HepG2 (cell line): ENCODE results near the gene FGFR2. TPM values are rescaled to one million over a fixed set of nuclear protein-coding genes. Genes with fewer than 3 reads are reported as not detected.

Source experiments
- DNMT1 ChIP-seq: sonication (generic); formaldehyde crosslinking; IDR thresholded peaks from 2 replicates; pipeline ENCODE4 v1.5.1; 2020; ENCODE audit warnings: mild to moderate bottlenecking, missing genetic modification reagents
- EZH2 ChIP-seq: conservative IDR thresholded peaks from 2 replicates; pipeline ENCODE4 v1.6.1; 2012; ENCODE audit warnings: mild to moderate bottlenecking, low read depth, low read length, moderate library complexity
- FOXO4 ChIP-seq: sonication (generic); formaldehyde crosslinking; conservative IDR thresholded peaks from 2 replicates; pipeline ENCODE4 v1.8.1; 2023; ENCODE audit warnings: missing genetic modification reagents
- GFI1 ChIP-seq: sonication (generic); formaldehyde crosslinking; IDR thresholded peaks from 2 replicates; pipeline ENCODE4 v1.5.0; 2020; ENCODE audit warnings: missing genetic modification reagents, mild to moderate bottlenecking, borderline replicate concordance
- GPBP1L1 ChIP-seq: sonication (generic); formaldehyde crosslinking; IDR thresholded peaks from 2 replicates; pipeline ENCODE4 v1.5.0; 2020; ENCODE audit warnings: mild to moderate bottlenecking, missing genetic modification reagents
- IKZF1 ChIP-seq: fragments of 450-650 bp; IDR thresholded peaks from 2 replicates; pipeline ENCODE4 v1.7.1; 2016
- KMT2B ChIP-seq: IDR thresholded peaks from 2 replicates; pipeline ENCODE4 v1.6.1; 2016; ENCODE audit warnings: missing genetic modification reagents, missing compliant biosample characterization
- LBX2 ChIP-seq: sonication (generic); formaldehyde crosslinking; IDR thresholded peaks from 2 replicates; pipeline ENCODE4 v1.5.0; 2020; ENCODE audit warnings: missing genetic modification reagents, mild to moderate bottlenecking, borderline replicate concordance
- MLLT10 ChIP-seq: sonication (generic); formaldehyde crosslinking; IDR thresholded peaks from 2 replicates; pipeline ENCODE4 v1.4.0; 2020; ENCODE audit warnings: missing genetic modification reagents
- MXI1 ChIP-seq: IDR thresholded peaks from 3 replicates; pipeline ENCODE4 v1.6.1; 2012; ENCODE audit warnings: low read depth, low read length, inconsistent platforms, borderline replicate concordance
- NCOA1 ChIP-seq: sonication (generic); formaldehyde crosslinking; IDR thresholded peaks from 2 replicates; pipeline ENCODE4 v1.9.0; 2021; ENCODE audit warnings: missing genetic modification reagents
- NFYC ChIP-seq: IDR thresholded peaks from 2 replicates; pipeline ENCODE4 v1.6.1; 2016; ENCODE audit warnings: missing genetic modification reagents, missing compliant biosample characterization
- SCMH1 ChIP-seq: sonication (generic); formaldehyde crosslinking; IDR thresholded peaks from 2 replicates; pipeline ENCODE4 v1.9.0; 2021; ENCODE audit warnings: missing genetic modification reagents, mild to moderate bottlenecking, borderline replicate concordance
- TAF15 ChIP-seq: fragments of 200-400 bp; formaldehyde crosslinking; IDR thresholded peaks from one replicate; pipeline ENCODE4 v1.6.1; 2018; ENCODE audit warnings: mild to moderate bottlenecking, low read depth, low read length; ENCODE audit not compliant: poor library complexity, severe bottlenecking
- ZBTB25 ChIP-seq: IDR thresholded peaks from 2 replicates; pipeline ENCODE4 v1.6.1; 2018; ENCODE audit warnings: missing genetic modification reagents
- ZFY ChIP-seq: sonication (generic); formaldehyde crosslinking; IDR thresholded peaks from 2 replicates; pipeline ENCODE4 v1.4.0; 2020; ENCODE audit warnings: missing genetic modification reagents
- ZNF430 ChIP-seq: sonication (generic); formaldehyde crosslinking; IDR thresholded peaks from 2 replicates; pipeline ENCODE4 v1.9.0; 2021; ENCODE audit warnings: mild to moderate bottlenecking, missing genetic modification reagents
- ZNF441 ChIP-seq: sonication (generic); formaldehyde crosslinking; IDR thresholded peaks from 2 replicates; pipeline ENCODE4 v1.7.0; 2021; ENCODE audit warnings: missing genetic modification reagents, borderline replicate concordance
- ZNF451 ChIP-seq: sonication (generic); formaldehyde crosslinking; IDR thresholded peaks from 2 replicates; pipeline ENCODE4 v1.5.0; 2020; ENCODE audit warnings: mild to moderate bottlenecking, missing genetic modification reagents
- ZNF687 ChIP-seq: sonication (generic); formaldehyde crosslinking; IDR thresholded peaks from 2 replicates; pipeline ENCODE4 v1.5.1; 2020; ENCODE audit warnings: mild to moderate bottlenecking, missing genetic modification reagents, moderate library complexity
- ZSCAN30 ChIP-seq: sonication (generic); formaldehyde crosslinking; IDR thresholded peaks from 2 replicates; pipeline ENCODE4 v1.5.0; 2020; ENCODE audit warnings: mild to moderate bottlenecking, missing genetic modification reagents
- polyA plus RNA-seq, 8 experiments: library from polyadenylated mRNA; depleted of rRNA in 3 of 8; stranded (reverse) in 7 of 8; unstranded in 1 of 8; fragments of >200 nt; fragmentation: Illumina TruSeq in 4 of 8; extraction: Trizol in 4 of 8; gene quantifications; 2 replicates each; pipeline versions ENCODE4 v1.2.1 to v1.2.3, GENCODE V29; 2011 to 2016; ENCODE audit warnings: low read depth in 4 of 8, missing spikeins in 1 of 8, mixed read lengths in 1 of 8; ENCODE audit not compliant: insufficient read depth in 1 of 8
- total RNA-seq, 5 experiments: library from RNA; depleted of rRNA; stranded (reverse); fragments of >200 nt; fragmentation: Illumina TruSeq; extraction: Trizol; gene quantifications; 2 replicates each; pipeline ENCODE4 v1.2.3, GENCODE V29; 2016; ENCODE audit warnings: low read depth in 1 of 5

Gene FGFR2
- total and polyA plus RNA-seq, 2 of the 13 experiments (the other 11 are each of a cell fraction or from before 2014, with no cell fraction given) = 1.6 to 2.6 TPM

- no peak for TF ChIP-seq ZNF430 (CRISPR knock-in tag)
- TF ChIP-seq ZNF451 (CRISPR knock-in tag) = 0 out of 2 replicates have a peak, but pooled peaks have one; percentile 45
- no peak for TF ChIP-seq NFYC
- TF ChIP-seq EZH2 = no peak
- no peak for TF ChIP-seq SCMH1
- TF ChIP-seq ZNF687 (CRISPR knock-in tag) = peak; percentile 65
- no peak for TF ChIP-seq NCOA1 (CRISPR knock-in tag)
- 0 out of 2 replicates have a peak, but pooled peaks have one; percentile 30 for TF ChIP-seq DNMT1 (CRISPR knock-in tag)
- no peak for TF ChIP-seq ZSCAN30
- TF ChIP-seq GFI1 = no peak
- no peak for TF ChIP-seq GPBP1L1 (CRISPR knock-in tag)
- no peak for TF ChIP-seq MXI1
- TF ChIP-seq ZNF441 (CRISPR knock-in tag) = no peak
- no peak for TF ChIP-seq TAF15
- TF ChIP-seq ZFY (CRISPR knock-in tag) = peak; percentile 24; the same call in 1 of the 2 replicates
- TF ChIP-seq IKZF1 = no peak
- TF ChIP-seq ZBTB25 (CRISPR knock-in tag) = peak; percentile 41; the same call in 1 of the 2 replicates
- TF ChIP-seq MLLT10 = no peak
- no peak for TF ChIP-seq KMT2B (CRISPR knock-in tag)
- TF ChIP-seq FOXO4 (CRISPR knock-in tag) = no peak
- TF ChIP-seq LBX2 = no peak
Observed at GRCh38 chr10:121608469-121609190, 10.4 kb upstream of the FGFR2 start (continued).
